Stimulated activated CD8-positive, alpha-beta memory T cell treated with anti-CD3 and anti-CD28 coated beads, Interleukin-15, amount 100 ng/mL, for 1 hour (primary cell): Measurements from ENCODE around the gene MRPL40.
"Not testable (repeated sequence)": the region's sequence is repeated elsewhere in the genome, so short reads cannot be mapped to it uniquely, and the experiment has no call there.

Source experiments
- DNase-seq: peaks from one replicate; pipeline ENCODE4 v3.0.0-alpha.2; 2020; ENCODE audit warnings: low read depth

MRPL40 gene

DNA sequence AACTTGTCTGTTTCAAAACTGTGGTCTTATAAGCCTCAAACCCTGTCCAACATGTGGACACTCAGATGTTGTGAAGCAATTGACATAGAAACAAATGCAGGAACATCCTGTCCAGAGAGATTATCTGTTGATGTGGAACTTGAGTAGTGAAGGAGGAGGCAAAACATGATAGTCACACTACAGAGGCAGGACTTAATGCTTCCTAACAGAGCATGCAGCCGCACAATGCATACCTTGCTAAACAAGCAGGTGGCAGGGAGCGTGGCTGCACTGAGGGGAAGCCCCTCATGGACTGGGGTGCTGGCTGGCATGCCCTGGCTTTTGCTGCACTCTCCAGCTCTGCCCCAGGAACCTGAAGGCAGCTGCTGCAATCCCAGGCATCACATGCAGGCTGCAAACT, 9.8 kb downstream of the MRPL40 start:
- no peak for DNase-seq

DNA sequence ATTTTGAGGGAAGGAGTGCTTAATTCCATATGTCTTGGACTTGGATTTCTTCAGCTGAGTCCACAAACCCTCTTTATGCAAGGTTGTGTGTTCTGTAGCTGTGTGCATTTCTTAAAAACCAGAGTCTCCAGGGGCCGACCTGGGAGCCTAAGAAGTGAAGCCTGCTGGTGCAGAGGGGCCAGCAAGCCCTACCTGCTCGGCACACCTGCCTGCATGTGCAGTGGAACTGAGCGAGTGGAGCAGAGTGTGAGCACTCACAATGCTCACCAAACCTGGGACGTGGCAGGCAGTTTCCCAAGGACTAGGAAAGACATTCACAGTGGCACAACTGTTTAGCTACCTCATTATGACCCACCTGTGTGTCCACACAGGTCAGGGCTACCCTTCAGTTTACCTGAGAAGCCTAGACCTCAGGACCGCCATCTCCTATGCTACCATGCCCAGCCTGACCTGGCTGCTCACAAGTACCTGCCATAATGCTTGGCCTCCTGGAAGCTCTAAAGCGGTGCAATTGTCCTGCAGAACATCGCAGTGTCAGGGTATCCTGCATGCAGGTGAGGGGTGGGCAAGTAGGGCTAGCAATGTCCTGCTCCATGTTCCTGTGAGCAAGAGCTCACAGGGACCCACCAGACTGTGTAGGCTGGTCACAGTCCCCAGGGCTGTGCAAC, 11.3 kb downstream of the MRPL40 start:
- no peak for DNase-seq

DNA sequence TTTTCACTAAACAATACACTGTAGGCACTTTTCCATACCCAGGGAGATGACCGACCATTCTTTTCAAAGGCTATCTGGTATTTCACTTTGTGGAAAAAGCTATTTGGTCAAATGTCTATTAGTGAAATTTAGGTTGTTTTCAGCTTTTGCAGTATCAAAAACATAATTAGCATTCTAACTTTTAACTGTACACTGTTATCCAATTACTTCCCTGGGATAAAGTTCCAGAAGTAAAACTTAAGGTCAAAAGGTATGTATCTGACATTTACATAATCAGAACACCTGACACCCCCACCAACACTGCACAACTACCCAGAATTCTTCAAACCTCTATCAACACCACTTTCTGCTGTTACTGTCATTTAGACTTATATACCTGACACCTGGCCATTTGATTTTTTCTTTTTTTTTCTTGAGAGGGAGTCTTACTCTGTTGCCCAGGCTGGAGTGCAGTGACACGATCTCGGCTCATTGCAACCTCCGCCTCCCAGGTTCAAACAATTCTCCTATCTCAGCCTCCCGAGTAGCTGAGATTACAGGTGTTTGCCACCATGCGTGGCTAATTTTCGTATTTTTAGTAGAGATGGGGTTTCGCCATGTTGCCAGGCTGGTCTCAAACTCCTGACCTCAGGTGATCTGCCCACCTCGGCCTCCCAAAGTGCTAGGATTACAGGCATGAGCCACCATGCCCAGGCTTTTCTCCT, 13.1 kb downstream of the MRPL40 start:
- not testable (repeated sequence) for DNase-seq

DNA sequence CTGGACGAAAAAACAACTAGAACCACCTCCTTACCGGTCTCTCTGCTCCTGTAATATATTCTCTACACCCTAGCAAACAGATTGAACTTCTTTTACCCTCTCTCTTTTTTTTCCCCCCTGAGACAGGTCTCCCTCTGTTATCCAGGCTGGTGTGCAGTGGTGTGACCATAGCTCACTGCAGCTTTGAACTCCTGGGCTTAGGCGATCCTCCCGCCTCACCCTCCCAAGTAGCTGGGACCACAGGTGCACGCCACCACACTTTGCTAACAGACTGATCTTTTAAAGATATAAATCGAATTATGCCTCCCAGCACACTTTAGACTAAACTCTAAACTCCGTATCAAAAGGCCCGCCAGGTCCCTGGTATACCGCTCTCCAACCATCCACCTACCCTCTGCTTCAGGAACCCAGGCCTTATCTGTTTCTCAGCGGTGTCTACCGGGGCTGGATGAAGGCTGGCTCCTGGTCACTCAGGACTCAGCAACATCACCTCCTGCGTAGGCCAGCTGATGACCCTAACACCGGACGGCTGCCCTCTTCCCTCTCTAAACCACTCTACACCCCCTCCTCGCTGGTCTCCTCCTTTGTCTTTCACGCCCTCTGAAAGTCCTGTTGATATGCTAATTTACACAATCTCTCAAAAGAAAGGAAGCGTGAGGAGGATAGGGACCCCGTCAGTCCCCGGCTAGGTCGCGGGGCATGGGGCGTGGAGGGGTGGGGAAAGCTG, 14.4 kb downstream of the MRPL40 start:
- no peak for DNase-seq

DNA sequence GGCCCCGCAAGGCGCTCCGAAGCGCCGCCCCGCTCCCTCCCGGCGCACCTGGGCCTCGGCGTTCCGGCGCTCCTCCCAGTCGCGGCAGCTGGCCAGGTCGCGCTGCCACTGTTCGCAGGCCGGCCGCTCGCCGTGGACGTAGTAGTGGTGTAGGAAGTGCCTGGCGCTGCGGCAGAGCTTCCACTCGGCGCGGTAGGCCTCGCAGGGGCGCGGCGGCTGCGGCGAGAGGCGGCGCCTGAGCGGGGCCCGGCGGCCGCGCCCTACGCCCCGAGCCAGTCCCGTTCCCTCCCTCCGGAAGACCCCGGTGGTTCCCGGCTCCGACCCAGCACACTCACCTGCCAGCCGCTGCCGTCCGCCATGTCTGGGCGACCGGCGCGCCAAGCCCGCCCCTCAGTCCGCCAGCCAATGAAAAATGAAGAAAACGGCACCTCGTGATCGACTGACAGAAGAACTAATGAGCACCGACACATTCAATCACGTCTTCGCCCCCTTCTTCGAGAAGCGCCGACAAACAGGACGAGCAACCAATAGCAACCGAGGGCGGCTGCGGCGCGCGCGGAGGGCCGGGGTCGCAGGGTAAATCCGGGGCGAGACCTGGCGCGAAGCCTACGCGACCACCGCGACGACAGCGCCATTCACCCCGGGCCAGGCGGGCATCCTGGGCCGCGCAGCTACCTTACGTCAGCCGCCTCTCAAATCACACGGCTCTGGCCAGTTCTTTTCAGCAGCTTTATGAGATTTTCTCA, 15.2 kb downstream of the MRPL40 start, which contains the start of gene C22orf39:
Gene C22orf39 (minus strand): TSS at position 382 of the 746 bp plus-strand sequence. CDS start 23 bp downstream, at position 359.
- DNase-seq = peak; percentile 72

DNA sequence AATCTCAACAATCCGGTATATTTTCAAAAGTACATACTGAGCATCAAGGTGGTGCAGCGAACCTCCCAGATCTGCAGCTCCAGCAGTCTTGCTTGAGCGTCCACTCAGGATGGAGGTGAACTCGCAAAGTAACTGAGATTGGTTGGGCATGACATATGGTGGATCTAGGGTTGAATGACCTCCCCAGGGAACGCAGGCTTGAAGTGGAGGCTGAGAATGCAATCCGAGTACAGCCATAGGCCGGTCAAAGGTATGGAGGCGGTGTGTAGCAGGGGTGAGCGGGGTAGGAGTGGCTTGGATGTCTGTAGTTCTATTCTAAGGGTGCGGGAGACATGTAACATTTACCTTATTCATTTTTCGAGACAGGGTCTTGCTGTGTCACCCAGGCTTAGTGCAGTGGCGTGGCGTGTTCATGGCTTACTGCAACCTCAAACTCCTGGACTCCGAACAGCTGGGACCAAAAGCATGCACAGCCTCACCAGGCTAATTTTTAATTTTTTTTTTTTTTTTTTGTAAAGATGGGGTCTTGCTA, 15.8 kb downstream of the MRPL40 start:
- no peak for DNase-seq

DNA sequence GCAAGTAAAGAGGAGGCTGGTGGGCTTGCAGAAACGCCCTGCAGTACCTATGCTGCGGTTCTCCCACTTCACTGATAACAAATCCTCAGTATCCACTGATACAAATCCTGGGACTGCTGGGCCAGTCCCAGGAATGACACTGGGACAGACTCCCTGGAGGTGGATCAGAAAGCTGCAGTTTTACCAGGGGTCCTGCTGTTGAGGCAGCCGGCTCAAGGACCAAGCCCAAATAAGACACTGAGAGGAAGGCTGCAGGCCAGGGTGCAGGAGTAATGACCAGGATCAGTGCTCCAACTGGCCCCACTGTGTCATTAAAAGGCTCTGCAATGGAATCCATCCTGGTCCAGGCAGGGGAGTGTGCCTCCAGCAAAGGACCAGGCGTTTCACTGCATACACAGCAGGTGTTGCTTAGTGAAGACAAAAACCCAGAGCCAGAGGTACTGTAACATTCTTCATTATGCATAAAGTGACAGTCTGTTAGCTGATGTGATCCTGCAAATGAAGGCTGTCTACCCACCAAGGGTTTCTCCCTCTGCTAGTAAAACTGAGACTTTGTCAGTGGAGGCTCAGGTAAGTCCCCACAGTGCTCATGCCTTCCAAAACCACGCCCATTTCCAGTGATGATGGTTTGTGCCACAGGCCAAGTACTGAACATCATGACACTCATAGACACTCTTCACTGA, 16.5 kb downstream of the MRPL40 start:
- no peak for DNase-seq

DNA sequence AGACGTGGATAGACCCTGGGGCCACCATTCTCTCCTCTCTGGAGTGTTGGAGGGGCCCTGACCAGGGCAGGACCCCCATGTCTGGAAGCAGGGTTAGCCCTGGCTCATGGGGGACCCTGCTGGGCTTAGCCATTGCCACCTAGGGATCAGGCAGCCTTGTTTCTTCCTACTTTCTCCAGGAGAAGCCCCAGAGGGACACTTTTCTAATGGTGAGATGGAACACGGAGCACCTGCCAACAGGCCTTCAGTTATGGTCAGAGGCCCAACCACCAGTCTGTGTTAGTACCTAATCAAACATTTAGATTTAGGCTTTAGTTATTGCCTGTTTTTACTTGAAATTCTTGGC, 17.1 kb downstream of the MRPL40 start:
- DNase-seq = no peak

DNA sequence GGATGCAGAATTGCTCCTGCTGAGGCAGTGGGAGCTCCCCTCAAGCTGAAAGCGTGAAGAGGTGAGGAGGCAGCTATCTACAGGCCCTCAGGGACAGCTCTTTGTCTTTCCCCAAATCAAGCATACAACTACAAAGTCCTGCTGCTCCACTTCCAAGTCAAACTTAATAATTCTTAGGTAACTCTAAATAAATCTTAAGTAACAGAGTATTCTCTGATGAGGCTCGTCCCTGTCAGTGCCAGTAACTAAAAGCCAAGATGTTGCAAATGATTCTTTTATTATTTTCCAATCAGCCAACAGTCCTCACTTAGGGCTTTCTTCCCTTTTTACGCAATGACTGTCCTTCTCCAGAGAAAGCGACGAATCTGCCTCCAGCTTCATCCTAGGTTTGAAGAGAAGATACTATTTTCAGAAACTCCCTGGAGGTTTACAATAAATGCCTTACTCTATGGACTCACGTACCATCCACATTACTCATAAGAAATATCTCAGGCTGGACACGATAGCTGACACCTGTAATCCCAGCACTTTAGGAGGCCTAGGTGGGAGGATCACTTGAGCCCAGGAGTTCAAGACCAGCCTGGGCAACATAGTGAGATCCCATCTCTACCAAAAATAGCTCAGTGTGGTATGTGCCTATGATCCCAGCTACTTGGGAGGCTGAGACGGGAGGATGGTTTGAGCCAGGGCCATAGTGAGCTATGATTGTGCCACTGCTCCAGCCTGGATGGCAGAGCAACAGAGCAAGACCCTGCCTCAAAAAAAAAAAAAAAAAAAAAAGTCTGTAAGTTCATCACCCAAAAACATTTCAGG, 18.2 kb downstream of the MRPL40 start:
- DNase-seq = no peak

DNA sequence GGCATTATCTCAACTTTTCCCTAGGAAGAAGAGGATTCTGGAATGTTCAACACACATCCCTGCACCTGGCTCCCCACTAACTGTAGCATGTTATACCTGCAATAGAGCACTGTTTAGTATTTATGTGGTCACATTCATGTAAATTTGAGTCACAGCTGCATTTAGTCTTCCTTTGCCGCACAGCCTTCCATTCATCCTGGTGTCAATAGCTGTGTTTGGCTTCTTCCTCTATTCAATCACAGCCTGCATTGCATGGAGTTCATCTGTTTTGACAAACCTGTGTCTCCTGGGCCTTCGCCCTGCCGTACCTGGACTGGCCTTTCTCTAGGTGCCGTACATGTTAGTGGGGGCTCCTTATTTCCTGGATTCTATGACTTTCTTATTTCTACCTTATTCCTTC, 19.2 kb downstream of the MRPL40 start:
- no peak for DNase-seq

DNA sequence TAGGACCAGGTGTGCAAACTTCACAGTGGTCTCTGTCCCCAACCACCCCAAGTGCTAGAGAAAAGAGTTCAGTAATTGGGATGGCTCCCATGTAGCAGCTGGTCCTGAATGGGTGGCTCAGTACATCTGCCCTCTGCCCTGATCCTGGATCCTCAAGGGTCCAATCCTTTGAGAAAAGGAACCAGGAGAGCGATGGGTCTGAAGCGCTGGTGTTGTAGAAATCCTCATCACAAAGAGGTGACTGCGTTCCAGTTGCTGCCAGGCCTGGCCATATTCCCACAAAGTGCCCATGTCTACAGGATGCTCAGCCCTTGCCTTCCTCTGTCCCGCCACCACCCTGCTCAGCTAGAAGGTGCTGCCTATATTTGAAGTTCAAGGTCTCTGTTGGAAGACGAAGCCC, 21.4 kb downstream of the MRPL40 start:
- no peak for DNase-seq

DNA sequence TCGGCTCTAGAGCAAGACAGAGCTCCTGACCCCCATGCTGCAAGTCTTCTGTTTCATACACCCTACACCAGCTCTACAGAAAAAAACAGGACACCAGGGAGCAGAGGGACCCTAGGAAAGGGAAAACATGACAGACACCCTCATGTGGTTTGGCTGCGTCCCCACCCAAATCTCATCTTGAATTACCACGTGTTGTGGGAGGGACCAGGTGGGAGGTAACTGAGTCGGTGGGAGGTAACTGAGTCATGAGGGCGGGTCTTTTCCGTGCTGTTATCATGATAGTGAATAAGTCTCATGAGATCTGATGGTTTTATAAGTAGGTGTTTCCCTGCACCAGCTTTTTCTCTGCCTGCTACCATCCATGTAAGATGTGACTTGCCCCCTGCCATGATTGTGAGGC, 21.8 kb downstream of the MRPL40 start:
- DNase-seq = no peak

DNA sequence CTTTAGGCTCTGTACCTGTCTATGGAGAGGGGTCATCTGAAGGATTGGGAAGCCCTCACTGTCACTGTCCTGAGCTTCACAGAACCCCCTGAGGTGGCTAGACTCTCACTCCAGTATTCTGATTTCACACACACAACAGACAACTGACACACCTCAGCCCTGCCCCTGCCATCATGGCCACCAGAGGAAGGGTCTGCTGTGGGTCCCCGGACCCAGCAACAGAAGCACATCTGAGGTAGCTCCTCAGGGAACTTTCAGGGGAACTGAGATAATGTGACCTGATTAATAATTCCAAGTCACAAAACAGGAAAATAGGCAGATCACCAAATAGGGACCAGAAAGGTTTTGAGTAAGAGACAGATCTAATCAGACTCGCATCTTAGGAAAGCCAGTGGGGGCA, 22.7 kb downstream of the MRPL40 start:
- no peak for DNase-seq

DNA sequence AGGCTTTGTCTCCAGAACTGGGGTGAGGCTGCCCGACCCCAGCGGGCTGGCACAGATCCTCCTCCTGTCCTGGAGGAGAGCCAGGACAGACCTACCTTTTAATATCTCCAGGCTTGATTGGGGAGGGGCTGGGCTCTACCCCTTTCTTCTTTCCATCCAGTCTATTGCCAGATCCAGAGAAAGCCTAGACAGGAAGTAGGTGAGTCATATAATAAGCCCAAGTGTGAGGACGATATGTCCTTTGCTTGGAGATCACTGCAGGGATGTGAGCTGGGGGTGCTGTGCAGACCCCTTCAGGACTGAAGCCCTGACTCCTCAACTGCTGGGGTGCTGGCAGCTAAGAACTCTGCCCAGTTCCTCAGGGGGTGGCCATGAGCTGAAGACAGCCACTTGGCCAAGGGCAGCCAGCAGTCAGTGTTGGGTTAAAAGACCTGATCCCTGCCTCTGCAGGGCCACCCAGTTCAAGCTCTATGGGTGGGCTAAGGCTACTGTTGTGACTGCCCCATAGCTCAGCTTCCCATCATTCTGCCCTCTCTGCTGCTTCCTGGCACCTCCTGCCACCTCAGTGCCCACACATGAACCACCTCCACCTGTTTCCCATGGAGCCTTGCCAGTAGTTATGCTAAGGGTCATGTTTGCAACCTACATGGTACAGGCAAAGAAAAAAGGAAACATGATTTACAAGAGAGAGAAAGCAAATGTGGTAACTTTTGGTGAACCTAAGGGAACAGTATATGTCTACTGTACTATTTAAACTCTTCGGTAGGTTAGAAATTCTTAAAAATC, 23.4 kb downstream of the MRPL40 start:
- no peak for DNase-seq

DNA sequence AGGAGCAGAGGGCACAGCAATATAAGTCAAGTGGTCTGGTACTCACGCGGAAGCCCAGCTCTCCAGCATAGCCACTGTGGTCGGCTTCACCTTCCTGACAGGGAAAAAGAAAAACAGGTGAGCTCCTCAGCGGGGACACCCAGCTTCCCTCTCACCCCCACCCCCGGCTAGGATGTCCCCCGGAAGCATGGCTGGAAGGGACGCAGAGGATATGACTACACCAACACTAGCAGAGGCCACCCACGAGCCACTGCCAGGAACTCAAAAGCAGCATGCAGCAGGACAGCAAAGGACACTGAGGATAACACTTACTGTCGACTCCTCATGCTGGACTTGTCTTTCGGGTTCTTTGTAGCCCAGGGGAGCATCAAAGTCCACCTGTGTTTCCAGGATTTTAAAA, 24.2 kb downstream of the MRPL40 start:
- DNase-seq = no peak

DNA sequence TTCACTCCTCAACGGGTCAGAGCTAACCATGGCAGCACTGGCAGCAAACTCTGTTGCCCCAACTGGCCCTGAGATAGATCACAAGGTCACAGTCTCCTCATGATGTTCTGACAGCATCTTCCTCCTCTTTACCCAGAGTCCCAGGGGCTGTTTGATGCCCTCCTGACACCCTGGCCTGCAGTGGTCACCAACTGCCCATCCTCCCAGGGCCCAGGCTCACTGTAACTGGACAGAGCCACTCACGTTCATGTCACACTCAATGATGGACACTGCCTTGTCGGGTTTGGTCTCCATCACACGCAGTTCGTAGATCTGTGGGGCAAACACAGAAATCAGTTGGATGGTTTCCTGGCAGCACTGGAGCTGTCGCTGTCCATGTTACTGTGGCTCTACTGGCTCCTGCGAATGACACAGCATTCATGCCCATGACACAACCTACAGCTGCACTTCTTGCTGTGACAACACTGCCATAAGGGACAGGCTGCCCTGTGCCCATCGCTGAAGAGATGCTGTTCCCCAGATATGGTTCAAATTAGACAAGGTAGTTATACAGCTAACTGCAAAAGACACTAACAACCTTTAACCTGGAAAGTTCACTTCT, 25.6 kb downstream of the MRPL40 start:
- DNase-seq = no peak

DNA sequence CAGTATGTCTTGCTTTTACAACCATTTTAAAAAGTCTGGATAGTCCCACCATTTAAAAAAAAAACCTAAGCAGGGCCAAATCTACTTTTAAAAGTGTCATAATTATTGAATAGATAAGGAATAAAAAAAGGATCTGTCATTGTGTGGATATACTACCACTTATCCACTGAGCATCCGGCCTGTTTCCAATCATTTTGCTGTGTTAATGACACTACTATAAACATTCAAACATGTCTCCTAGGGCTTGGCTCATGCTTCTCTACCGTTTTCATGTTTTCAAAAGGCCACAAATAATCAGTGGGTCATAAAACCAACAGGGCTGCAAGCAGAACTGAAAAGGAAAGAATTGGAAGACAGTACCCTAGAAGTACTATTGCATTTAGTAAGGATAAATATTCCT, 27.7 kb downstream of the MRPL40 start:
- no peak for DNase-seq

DNA sequence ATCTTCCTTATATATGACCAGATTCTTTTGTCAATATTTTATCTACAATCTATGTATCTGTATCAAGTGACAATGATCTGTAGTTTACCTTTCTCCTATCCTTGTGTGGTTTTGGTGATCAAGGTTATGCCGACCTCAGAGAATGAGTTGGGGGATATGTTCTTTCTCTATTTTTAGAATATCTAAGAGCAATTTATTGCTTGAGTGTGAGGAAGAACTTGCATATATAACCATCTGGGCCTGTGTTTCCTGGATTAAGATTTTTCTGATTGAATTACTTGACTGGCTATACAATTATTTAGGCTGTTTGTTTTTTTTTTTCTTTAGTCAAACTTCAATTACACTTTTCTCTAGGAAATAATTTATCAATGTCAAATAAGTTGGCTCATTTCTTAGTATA, 29.2 kb downstream of the MRPL40 start:
- no peak for DNase-seq

DNA sequence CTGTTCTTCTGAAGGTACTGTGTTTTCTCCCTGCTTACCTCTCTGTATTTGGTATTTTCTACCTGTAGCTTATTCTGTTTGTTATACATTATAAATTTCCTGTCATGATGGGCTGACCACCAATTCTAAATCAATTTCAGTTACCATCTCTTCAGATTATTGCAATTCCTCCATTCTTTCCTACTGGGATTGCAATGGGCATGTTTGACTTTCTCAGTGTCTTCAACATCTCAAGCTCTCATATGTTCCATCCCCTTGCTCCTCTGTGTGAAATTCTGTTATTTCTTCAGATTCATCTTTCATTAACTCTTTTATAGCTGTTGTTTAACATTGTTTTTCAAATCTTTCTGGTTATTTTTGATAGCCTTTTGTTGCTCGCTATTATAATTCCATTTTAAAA, 30.7 kb downstream of the MRPL40 start:
- DNase-seq = no peak
